A549 (cell line): ENCODE data around the gene NCR2.

ENCODE experiments used
- CTCF ChIP-seq: fragments of >200 bp; sonication (Bioruptor Twin); formaldehyde crosslinking; IDR thresholded peaks from 3 replicates; pipeline ENCODE4 v1.5.1; 2016
- USF2 ChIP-seq: fragments of 450-650 bp; IDR thresholded peaks from 2 replicates; pipeline ENCODE4 v1.6.1; 2014; ENCODE audit warnings: antibody characterized with exemption

GRCh38 chr6:41288754-41289129 lies 46.7 kb upstream of the NCR2 start:
- TF ChIP-seq CTCF (no peak), USF2 (no peak)
